Prostate gland (tissue), 2 donors: Measurements from ENCODE around the gene AP3M1. TPM values are rescaled to one million over a fixed set of nuclear protein-coding genes. Genes with fewer than 3 reads are reported as not detected.

Source experiments
- DNase-seq: peaks from one replicate; pipeline ENCODE4 v3.0.0-alpha.2; 2019; ENCODE audit warnings: low spot score
- H3K27ac ChIP-seq, 2 donors: fragments of 200-600 bp; sonication (generic); 2 replicates each; pipeline ENCODE4 v1.5.1; 2017 to 2019
- H3K27me3 ChIP-seq: fragments of 200-600 bp; sonication (generic); replicated peaks from 2 replicates; pipeline ENCODE4 v1.5.1; 2019; ENCODE audit not compliant: insufficient read depth
- H3K36me3 ChIP-seq, 2 donors: fragments of 200-600 bp; sonication (generic); 1 replicate in 1 of 2; 2 replicates in 1 of 2; pipeline versions ENCODE4 v1.5.1 to v1.8.1; 2017 to 2019
- H3K4me1 ChIP-seq: fragments of 200-600 bp; sonication (generic); replicated peaks from 2 replicates; pipeline ENCODE4 v1.5.1; 2019
- H3K4me3 ChIP-seq, 2 donors: fragments of 200-600 bp; sonication (generic); 2 replicates each; pipeline ENCODE4 v1.5.1; 2017 to 2019
- H3K9me3 ChIP-seq: fragments of 200-600 bp; sonication (generic); 2 replicates; pipeline ENCODE4 v1.5.1; 2017
- POLR2A ChIP-seq: fragments of 450-650 bp; IDR thresholded peaks from one replicate; pipeline ENCODE4 v1.6.1; 2016; ENCODE audit warnings: antibody characterized with exemption, mild to moderate bottlenecking
- POLR2AphosphoS5 ChIP-seq: sonication (generic); formaldehyde crosslinking; IDR thresholded peaks from one replicate; pipeline ENCODE4 v1.6.1; 2017; ENCODE audit warnings: antibody characterized with exemption
- WGBS: methylation state at CpG from one replicate; pipeline ENCODE4 v1.1.5; 2018; 5-methylcytosine and 5-hydroxymethylcytosine counted together
- intact Hi-C: fragments of 100-400 bp; cut with DNase I; formaldehyde crosslinking; loops from one replicate; pipeline ENCODE4 v1.14.2; 2022
- total RNA-seq, 2 donors: library from RNA; depleted of rRNA; stranded (reverse); fragments of >200 nt; gene quantifications; one replicate each; pipeline ENCODE4 v1.1.0, GENCODE V29; 2016
- TF ChIP-seq, protein P1 (sequence below), 4 experiments: fragments of 200-600 bp in 2 of 4; fragments of 450-650 bp in 2 of 4; sonication (generic) in 2 of 4; IDR thresholded peaks; 1 replicate in 3 of 4; 2 replicates in 1 of 4; pipeline ENCODE4 v1.5.1; 2016 to 2019; ENCODE audit warnings: antibody characterized with exemption in 4 of 4, mild to moderate bottlenecking in 2 of 4, moderate library complexity in 2 of 4

The AP3M1 gene
- total RNA-seq, 2 donors from 2014 or later, result 29.6 to 34.9 TPM

DNA sequence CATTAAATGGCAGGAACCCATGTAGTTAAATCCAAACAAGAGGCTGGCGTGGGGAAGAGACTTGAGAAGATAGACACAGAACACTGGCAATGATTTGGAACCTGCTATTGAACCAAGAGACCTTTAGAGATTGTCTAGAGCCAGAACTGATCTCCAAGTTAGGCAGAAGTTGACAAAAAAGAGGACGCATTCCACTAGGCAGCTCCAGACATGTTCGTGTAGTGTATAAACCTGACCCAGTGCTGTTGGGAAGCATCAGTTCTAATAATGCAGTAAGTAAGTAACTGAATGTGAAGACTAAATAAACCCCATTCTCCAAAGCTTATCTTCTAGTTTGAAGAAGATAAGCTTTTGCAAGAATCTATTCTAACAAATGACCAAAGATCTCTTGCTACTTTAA lies 50.8 kb downstream of the AP3M1 start:
- Histone ChIP-seq H3K4me1 (no peaks in the 10 kb centered on the region), H3K36me3 (peaks cover 4 to 9% of the 10 kb centered on the region in 2 donors), H3K4me3 (no peak overlapping the region), H3K9me3 (no peaks in the 10 kb centered on the region), H3K27ac (no peak overlapping the region), H3K27me3 (no peaks in the 10 kb centered on the region)
- peak; percentile 12 for DNase-seq
- TF ChIP-seq, protein P1, sequence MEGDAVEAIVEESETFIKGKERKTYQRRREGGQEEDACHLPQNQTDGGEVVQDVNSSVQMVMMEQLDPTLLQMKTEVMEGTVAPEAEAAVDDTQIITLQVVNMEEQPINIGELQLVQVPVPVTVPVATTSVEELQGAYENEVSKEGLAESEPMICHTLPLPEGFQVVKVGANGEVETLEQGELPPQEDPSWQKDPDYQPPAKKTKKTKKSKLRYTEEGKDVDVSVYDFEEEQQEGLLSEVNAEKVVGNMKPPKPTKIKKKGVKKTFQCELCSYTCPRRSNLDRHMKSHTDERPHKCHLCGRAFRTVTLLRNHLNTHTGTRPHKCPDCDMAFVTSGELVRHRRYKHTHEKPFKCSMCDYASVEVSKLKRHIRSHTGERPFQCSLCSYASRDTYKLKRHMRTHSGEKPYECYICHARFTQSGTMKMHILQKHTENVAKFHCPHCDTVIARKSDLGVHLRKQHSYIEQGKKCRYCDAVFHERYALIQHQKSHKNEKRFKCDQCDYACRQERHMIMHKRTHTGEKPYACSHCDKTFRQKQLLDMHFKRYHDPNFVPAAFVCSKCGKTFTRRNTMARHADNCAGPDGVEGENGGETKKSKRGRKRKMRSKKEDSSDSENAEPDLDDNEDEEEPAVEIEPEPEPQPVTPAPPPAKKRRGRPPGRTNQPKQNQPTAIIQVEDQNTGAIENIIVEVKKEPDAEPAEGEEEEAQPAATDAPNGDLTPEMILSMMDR (IDR thresholded peaks at IDR 0.05), result no peak
- TF ChIP-seq POLR2A (no peak), POLR2AphosphoS5 (no peak)
- WGBS, result 58% methylated on average over 3 of the region's 3 CpGs
- intact Hi-C loops, result no loop called here

- Histone ChIP-seq H3K4me3 (no peak overlapping the region), H3K27me3 (no peaks in the 10 kb centered on the region), H3K9me3 (no peaks in the 10 kb centered on the region), H3K36me3 (peaks cover 4 to 5% of the 10 kb centered on the region in 2 donors), H3K4me1 (no peaks in the 10 kb centered on the region), H3K27ac (no peak overlapping the region)
- no peak for TF ChIP-seq POLR2A
- TF ChIP-seq, protein P1 (IDR thresholded peaks at IDR 0.05), result no peak
- TF ChIP-seq POLR2AphosphoS5, result no peak
- no peak for DNase-seq
- intact Hi-C loops, result no loop called here
- 87% methylated on average over 3 of the region's 3 CpGs for WGBS
Observed at GRCh38 chr10:74099420-74099819, 51.2 kb downstream of the AP3M1 start.

DNA sequence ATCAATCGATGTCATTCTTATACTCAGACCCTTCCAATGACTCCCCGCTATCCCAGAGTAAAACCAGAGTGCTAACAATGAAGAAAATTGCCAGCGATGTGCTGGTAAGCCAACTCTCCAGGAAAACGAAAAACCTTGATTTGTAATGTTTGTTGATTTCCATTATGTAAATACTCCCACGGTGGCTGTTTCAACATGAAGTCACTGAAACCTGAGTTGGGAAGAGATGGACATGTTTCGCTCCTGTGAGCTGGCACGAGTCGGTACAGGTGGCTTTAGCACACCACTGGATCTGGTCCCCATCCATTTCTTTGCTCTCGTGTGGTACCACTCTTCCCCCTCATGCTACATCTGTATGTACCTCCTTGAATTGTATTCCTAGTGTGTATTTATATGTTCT lies 52.9 kb downstream of the AP3M1 start:
- peaks cover 4% of the 10 kb centered on the region in 2 donors for H3K36me3 ChIP-seq
- intact Hi-C loops, result no loop called here
- no peak for DNase-seq
- WGBS, result 63% methylated on average over 9 of the region's 9 CpGs
- H3K27ac ChIP-seq, result no peak overlapping the region
- TF ChIP-seq POLR2AphosphoS5 (no peak), POLR2A (no peak)
- TF ChIP-seq, protein P1 (IDR thresholded peaks at IDR 0.05), result no peak
- no peaks in the 10 kb centered on the region for H3K4me1 ChIP-seq
- no peaks in the 10 kb centered on the region for H3K27me3 ChIP-seq
- no peak overlapping the region for H3K4me3 ChIP-seq
- H3K9me3 ChIP-seq, result no peaks in the 10 kb centered on the region

- Histone ChIP-seq H3K27ac (no peak overlapping the region), H3K4me1 (no peaks in the 10 kb centered on the region), H3K36me3 (peaks cover 0 to 4% of the 10 kb centered on the region in 2 donors), H3K27me3 (no peaks in the 10 kb centered on the region), H3K9me3 (no peaks in the 10 kb centered on the region), H3K4me3 (no peak overlapping the region)
- intact Hi-C loops, result no loop called here
- WGBS, result 77% methylated on average over 2 of the region's 2 CpGs
- no peak for DNase-seq
- TF ChIP-seq POLR2A (no peak), POLR2AphosphoS5 (no peak)
- TF ChIP-seq, protein P1 (IDR thresholded peaks at IDR 0.05), result no peak
Observed at GRCh38 chr10:74096777-74097176, 53.9 kb downstream of the AP3M1 start.

- DNase-seq, result no peak
- no peaks in the 10 kb centered on the region for H3K4me1 ChIP-seq
- 95% methylated on average over 7 of the region's 7 CpGs for WGBS
- TF ChIP-seq POLR2A, result no peak
- TF ChIP-seq POLR2AphosphoS5, result no peak
- TF ChIP-seq, protein P1 (IDR thresholded peaks at IDR 0.05), result no peak
- intact Hi-C loops, result no loop called here
- no peaks in the 10 kb centered on the region for H3K9me3 ChIP-seq
- H3K27ac ChIP-seq, result no peak overlapping the region
- no peak overlapping the region for H3K4me3 ChIP-seq
- H3K36me3 ChIP-seq, result peaks cover 0 to 4% of the 10 kb centered on the region in 2 donors
- no peaks in the 10 kb centered on the region for H3K27me3 ChIP-seq
Observed at GRCh38 chr10:74094231-74094630, 56.4 kb downstream of the AP3M1 start.
